SH-SY5Y (cell line): ENCODE results near the gene CROCC2.

Experiments
- GATA2 ChIP-seq: IDR thresholded peaks from 2 replicates; pipeline ENCODE4 v1.6.1; 2011; ENCODE audit warnings: mild to moderate bottlenecking, low read depth, low read length
- GATA3 ChIP-seq: IDR thresholded peaks from 2 replicates; pipeline ENCODE4 v1.6.1; 2011; ENCODE audit warnings: low read depth, mild to moderate bottlenecking, low read length, moderate library complexity

CROCC2 gene

DNA sequence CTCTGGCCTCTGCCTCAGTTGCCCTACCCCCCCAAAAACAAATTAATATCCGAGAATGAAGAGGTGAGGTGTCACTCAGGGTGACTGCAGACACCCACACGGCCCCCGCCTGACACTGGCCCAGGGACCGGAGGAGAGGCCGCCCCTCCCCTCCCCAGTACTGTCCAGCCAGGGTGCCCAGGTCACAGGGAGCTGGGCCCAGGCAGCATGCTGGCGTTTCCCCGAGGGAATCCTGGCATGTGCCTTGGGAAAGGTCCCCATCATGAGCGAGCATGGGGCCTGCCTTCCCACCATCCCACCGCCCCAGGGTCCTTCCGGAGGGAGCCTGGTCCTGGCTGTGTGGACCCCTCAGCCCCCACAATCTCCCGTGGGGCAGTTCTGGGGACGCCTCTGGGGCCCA is 13.2 kb upstream of the CROCC2 start:
- TF ChIP-seq GATA3 (no peak), GATA2 (no peak)

- TF ChIP-seq GATA2 (no peak), GATA3 (no peak)
Measured at GRCh38 chr2:240893363-240893844, 12.7 kb upstream of the CROCC2 start.

- TF ChIP-seq GATA3 (no peak), GATA2 (no peak)
Measured at GRCh38 chr2:240894006-240894405, 12.1 kb upstream of the CROCC2 start.

DNA sequence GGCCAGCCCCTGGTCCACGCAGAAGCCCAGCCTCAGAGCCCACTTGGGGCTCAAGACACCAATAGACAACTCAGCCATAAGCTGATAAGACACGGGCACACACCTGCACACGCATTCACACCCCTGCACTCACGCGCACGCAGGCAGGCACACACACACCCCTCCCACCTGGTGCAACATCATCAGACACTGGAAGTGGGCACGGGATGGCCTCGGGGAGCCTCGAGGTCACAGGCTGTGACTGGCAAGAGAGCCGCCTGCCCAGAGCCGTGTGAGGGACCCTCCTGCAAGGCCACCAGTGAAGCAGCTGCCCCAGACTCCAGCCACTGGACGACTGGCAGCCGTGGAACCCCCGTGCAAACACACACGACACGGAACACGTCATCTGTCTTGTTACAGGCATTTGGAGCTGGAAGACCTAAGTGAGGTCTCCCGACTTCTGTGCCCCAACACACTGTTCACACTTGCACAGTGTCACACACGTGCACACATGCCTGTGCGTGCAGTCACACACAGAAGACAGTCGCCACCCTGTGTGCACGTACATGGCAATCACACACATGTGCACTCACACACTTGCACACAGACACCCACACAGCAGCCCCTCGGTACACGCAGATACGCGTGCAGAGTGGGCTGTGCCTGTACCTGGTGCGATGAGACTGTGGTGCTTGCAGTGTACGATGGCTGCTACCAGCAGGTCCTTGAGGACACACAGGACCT is 11.1 kb upstream of the CROCC2 start:
- TF ChIP-seq GATA2, result no peak
- TF ChIP-seq GATA3, result no peak

DNA sequence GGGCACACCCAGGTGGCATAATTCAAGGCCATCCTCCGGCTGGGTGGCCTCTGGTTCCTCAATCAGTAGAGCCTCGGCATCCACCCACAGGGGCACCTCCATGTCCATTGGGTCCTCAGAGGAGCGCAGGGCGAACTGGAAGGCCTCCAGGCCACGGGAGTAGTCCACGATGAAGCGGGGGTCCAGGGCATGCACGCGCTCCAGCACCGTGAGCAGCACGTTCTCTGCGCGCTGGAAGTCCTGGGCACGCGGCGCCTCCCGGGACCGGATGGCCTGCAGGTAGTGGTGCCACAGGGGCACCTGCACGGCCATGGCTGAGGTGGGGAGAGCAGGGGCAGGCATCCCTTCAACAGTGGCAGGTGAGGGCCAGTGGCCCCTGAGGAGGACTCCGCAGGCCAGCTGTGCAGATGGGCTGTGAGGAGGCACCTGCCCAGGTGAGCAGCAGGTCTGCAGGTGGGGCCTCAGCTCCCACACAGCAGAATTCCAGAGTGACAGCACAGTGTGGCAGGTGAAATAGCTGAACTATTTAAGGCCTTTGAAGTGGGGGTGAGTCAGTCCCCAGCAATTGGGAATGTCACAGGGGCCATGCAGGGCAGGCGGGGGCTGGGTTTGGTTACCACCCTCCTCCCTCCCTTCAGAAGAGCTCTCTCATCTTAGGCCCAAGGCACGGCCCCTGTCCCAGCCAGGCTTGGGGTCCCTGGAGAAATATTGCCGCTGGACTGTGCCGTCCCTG is 10.3 kb upstream of the CROCC2 start, which contains the start of gene MAB21L4:
Gene MAB21L4 (minus strand): TSS at position 501 of the 733 bp plus-strand sequence. CDS start 159 bp downstream, at position 342.
- TF ChIP-seq GATA2 (no peak), GATA3 (no peak)

GRCh38 chr2:240896394-240896793 is 9.7 kb upstream of the CROCC2 start:
- TF ChIP-seq GATA3 (no peak), GATA2 (no peak)

DNA sequence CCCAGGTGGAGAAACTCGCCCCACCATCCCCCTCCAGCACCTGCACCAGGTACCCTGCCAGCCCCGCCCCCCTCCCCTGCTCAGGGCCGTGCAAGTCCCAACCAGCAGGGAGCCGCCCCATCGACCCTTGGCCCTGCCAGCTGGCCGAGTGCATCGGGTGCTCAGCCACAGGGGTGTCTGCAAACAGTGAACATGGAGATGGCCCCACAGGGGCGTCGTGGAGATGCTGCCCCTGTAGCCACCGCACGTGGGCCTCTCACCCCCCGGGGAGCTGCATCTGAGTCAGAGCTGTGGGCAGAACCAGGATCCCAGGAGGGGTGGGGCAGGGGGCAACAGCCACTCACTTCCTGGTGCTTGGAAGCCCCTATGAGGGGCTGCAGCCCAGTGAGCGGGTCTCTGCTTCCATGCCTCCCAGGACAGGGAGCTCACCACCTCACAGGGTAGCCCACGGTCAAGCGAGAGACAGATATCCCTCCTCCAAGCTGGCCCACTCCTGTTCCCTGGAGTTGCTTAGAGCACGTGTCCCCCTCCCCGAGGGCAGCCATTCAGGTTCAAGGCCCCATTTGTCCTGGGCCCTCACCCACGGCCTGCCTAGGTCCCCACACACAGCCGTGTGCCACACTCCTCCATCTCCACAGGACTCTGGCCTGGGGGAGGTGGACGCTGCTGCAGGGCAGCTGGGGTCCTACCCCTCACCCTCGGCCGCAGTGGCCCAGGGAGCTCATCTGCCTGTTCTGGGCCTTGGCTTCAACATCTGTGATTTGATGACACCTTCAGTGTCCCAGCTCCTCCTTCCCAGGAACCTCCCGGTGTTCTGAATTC is 9.1 kb upstream of the CROCC2 start:
- TF ChIP-seq GATA2, result no peak

- no peak for TF ChIP-seq GATA3
- no peak for TF ChIP-seq GATA2
Measured at GRCh38 chr2:240898108-240898730, 7.9 kb upstream of the CROCC2 start.

DNA sequence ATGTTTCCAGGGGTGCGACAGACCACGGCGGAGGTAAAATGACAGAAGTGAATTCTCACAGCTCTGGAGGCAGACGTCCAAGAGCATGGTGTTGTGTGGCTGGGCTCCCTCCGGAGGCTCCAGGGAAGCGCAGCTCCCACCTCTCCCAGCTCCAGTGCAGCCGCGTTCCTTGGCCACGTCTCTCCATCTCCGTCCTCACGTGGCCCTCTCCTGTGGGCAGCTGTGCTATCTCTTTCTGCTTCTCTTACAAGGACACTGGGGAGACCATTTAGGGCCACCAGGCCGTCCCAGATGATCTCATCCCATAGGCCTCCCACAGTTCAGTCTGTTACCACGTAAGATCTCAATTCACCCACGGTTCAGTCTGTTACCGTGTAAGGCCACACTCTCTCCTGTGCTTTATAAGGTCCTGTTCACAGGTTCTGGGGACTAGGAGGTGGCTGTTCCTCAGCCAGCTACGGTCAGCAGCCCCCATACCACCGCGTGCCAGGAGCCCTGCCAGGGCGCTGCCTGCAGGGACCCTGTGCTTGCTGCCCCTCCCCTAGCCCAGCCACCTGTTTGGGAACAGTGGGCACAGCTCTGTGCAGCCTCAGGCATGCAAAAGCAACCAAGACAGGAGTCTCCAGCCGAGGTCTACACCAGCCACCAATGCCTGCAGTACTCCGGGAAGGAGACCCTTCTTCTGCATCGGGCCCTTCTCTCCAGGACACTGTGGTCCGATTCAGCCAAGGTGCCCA is 7.2 kb upstream of the CROCC2 start:
- TF ChIP-seq GATA2 (no peak), GATA3 (no peak)

DNA sequence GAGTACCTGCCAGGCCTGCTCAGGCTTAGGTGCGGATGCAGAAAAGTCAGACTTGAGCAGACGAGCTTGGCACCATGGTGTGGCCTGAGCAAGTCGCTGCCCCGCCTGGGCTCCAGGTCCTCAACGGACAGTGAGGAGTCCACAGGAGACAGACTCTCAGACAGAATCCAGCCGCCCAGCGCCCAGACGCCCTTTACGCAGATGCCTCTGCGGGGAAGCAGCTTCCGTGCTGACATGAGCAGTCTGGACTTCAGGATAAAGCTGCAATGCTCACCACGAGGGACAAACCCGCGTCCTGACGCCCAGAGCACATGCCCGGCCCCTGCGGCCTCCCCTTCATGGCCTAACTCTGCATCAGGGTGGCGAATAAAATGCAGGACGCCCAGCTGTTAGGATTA is 6.7 kb upstream of the CROCC2 start:
- no peak for TF ChIP-seq GATA3
- no peak for TF ChIP-seq GATA2

- TF ChIP-seq GATA2, result no peak
- no peak for TF ChIP-seq GATA3
Measured at GRCh38 chr2:240900141-240900860, 5.8 kb upstream of the CROCC2 start.

DNA sequence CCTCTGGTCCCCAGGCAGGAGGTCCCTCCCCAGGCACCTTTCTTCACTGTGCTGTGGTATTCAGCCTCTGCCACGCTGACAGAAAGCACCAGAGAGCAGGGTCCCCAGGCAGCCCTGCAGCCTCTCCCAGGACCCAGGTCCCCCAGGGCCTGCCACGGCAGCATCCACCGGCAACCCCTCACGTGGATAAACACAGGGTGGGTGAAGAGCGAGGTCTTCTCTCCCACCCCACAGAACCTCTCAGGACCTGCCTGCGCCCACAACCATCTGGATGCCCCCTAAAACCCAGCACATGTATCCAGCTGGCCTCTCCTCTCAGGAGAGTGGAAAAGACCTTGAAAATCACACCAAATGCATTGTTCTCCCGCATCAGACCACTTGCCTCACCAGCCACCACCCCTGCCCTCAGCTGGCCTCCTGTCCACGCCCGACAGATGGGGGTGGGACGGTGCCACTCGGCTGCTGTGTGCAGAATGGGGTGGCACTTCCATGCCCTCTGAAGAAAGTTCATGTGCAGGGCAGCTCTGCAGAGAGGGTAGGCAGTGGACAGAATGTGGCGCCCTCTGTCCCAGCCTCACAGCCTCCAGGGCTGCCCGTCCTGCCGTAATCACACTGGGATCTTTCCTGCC is 4.0 kb upstream of the CROCC2 start:
- peak; percentile 91; the same call in 1 of the 2 replicates for TF ChIP-seq GATA2
- no peak; the same call in 1 of the 2 replicates for TF ChIP-seq GATA3
